GM21737 (cell line): ENCODE data around the gene ARHGEF7.

ENCODE experiments used
- ATAC-seq: cut with Tn5 transposase; IDR thresholded peaks from one replicate; pipeline ENCODE4 v1.9.1; 2021; ENCODE audit warnings: mild to moderate bottlenecking, moderate library complexity; ENCODE audit not compliant: unreplicated experiment

The ARHGEF7 gene

DNA sequence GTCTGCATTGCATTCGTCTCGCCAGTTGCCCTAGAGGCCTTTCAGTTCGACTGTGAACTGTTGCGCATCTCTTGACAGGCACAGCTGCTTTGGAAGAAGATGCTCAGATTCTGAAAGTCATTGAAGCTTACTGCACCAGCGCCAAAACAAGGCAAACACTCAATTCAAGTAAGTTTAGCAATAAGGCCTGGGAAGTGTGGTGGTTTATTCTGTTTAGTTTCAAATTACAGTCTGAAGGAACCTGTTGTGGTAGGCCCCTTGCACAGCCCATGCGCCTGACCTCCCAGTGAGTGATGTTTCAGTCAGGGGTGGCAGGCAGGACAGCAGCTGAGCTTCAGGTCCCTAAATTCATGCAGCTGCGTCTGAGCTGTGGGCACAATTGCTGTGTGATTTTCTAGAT is 173.2 kb downstream of the ARHGEF7 start:
- no peak for ATAC-seq

GRCh38 chr13:111289251-111289650 is 174.1 kb downstream of the ARHGEF7 start:
- ATAC-seq = no peak

DNA sequence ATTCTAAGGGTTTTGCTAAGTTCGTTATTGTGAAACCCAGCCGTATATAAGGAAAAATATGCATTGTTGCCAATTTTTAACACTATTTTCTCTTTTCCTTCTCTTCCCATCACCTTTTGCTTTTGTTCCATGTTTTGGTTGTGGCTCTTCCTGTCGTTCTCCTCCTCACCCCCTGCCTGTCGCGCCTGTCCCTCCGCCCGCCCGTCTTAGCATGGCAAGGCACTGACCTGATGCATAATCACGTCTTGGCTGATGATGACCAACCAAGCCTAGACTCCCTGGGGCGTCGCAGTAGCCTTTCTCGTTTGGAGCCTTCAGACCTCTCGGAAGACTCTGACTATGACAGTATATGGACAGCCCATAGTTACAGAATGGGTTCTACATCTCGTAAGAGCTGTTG is 176.8 kb downstream of the ARHGEF7 start:
- ATAC-seq = no peak

GRCh38 chr13:111292710-111293485 is 177.8 kb downstream of the ARHGEF7 start:
- no peak for ATAC-seq

DNA sequence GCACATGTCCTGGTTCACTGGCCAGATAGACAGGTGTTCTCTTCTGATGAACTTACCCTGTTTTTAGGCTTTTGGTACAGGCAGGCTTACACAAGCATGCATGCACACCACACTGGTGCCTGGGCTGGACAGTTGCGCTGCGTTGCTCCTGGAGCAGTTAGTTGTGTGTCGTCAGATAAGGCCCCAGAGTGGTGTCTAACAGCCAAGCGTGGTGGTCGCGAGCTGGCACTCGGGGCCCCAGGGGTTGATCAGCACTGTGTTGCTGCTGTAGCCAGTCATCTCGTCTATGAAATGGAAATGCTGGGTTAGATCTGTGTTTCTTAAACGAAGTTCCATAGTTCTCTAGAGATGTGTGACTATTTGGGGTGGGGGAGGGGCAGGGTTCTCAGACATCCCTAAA is 180.8 kb downstream of the ARHGEF7 start:
- no peak for ATAC-seq

GRCh38 chr13:111296417-111296816 is 181.3 kb downstream of the ARHGEF7 start:
- ATAC-seq = no peak

DNA sequence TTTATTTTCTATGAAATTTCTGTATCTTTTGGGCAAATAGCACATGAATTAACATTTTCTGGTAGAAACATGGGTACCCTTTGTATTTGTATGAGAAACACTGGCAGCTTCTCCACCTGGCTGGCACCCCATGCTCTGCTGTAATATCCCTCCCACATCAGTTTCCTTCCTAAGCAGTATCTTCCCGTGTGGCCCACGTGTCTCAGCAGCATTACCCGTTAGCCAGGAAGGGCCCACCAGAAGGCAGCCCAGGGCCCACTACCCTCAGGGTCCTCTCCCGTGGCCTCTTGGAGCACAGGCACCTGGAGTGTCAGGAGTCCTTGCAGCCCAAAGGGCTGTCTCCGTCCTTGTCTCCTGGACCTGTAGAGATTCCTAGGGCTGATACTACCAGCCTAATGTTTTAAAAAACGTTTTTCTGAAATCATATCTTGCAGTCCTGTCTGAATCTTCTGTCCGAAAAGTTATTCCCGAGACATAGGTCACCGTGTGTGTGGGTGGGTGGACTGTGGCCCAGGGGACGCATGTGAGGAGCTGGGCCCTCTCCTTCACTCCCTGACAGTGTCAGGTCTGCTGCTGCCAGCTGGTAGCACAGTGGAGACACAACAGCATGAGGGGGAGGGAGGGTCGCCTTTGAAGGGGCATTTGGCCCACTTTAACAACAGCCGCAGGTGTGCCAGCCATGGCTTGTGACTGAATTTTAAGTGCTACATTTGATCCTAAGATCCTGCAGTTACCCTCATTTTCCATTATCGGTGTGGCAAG is 183.3 kb downstream of the ARHGEF7 start:
- ATAC-seq = no peak

DNA sequence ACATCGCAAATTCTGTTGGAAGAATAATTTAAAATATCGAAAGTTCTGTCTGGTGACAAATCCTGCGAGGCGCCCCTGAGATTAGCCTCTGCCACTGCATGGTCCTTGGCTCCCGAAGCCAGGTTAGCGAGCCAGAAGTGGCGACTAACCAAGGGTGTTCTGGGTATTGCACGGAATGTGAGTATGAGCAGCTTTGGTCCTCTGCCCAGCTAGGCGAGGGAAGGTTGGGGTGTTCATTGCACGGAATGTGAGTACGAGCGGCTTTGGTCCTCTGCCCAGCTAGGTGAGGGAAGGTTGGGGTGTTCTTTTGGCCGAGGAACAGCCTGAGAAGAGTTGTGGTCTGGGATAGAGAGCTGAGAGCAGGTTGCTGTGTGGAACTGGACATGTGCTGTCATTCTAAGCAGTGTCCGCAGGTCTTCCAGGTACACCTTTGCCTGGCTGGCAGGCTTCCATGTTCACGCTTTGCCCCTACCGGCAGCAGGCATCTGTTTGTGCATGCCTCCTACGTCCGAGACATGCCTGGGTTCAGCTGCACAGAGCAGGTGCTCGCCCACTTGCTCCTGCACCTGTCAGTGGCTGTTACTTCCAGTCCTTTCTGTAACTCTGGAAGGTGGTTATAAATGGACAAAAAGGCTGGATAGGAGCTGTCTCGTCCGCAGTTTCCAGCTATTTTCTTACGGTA is 187.1 kb downstream of the ARHGEF7 start:
- no peak for ATAC-seq

DNA sequence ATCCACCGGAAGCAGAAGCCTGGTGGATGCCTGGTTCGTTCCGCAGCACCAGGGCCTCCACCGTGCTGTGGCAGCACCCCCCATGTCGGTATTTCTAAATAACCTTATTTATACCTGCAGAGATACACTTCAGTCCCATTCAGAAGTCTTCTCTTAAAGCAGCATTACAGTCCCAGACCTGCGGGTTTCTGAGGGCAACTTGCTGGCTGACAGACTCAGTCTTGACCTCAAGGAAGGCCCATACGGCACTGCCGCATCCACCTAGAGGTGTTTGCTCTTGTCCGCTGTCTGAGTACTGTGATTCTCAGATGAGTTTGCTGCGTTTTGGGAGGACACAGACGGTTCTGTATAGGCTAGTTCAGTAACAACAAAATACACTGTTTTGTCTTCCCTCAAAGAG is 188.4 kb downstream of the ARHGEF7 start:
- peak; percentile 13 for ATAC-seq

GRCh38 chr13:111304041-111304544 is 189.0 kb downstream of the ARHGEF7 start:
- ATAC-seq = peak; percentile 93

DNA sequence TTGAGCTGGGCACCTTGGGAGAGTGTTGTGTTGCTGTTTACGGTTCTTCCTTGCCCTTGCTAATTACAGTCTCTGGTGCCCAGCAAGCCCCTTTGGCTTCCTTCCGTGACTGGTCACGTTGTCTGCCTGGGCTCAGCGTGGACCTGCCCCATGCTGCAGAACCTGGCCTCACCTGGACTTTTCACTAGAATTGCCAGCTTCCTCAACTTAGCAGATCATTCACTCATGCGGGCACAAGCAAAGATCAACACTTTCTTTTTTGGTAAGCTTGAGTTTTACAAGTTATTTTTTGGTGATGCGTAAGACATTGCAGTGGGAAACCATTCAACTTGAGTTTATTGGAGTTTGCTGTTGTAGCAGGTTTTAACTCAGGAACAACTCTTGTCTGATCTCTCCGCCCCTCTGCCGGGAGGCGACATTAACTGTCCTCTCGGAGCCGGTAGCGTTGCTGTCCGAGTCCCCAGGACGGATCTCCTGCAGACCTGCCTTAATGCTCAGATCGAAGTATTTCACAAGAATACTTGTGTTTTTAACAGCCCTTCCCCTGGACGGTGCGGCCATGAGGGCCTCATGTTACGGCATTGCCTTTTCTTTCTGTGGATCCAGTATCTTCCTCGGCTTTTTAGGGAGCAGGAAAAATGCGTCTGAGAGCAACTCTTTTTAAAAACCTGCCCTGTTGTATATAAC is 189.6 kb downstream of the ARHGEF7 start:
- peak; percentile 32 for ATAC-seq

- ATAC-seq = no peak
Measured at GRCh38 chr13:111312944-111313590, 198.0 kb downstream of the ARHGEF7 start.

DNA sequence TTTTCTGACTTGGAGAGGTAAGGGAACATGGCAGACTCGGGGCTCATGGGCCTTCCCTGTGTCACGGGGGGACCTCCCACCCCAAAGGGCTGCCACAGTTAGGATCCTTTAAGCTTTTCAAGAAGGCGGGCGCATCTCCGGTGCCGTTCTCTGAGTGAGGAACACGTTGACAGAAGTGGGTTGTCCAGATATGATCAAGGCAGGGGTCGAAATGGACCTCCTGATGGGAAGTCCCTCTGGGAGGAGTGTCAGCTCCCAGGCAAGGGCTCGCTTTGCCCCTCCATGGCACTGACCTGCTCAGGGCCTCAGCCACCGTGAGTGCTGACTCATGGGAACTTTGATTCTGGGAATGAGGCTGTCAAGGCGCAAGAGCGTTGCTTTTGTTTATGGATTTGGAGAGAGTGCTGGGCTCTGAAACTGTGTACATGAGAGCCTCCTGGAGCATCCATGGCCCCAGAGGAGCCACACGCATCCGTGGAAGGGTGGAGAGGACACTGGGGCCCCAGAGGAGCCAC is 198.9 kb downstream of the ARHGEF7 start:
- no peak for ATAC-seq

DNA sequence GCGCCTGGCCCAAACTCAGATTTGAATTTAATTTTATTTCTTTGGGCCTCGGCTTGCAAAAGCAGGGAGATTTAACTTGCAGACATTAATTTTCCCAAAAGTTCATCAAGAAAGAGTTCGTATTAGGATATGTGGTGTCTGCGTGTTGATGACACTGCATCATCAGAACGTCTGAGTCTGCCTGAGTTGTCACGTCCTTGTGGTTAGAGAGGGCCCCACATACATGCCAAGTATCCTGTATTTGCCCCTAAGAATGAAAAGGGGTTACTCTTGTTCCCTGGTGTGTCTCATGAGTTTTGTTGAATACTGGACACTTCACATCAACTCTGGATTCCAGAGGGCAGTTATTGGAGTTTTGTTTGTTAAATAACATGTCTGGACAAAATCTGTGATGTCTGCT is 199.7 kb downstream of the ARHGEF7 start:
- ATAC-seq = no peak

DNA sequence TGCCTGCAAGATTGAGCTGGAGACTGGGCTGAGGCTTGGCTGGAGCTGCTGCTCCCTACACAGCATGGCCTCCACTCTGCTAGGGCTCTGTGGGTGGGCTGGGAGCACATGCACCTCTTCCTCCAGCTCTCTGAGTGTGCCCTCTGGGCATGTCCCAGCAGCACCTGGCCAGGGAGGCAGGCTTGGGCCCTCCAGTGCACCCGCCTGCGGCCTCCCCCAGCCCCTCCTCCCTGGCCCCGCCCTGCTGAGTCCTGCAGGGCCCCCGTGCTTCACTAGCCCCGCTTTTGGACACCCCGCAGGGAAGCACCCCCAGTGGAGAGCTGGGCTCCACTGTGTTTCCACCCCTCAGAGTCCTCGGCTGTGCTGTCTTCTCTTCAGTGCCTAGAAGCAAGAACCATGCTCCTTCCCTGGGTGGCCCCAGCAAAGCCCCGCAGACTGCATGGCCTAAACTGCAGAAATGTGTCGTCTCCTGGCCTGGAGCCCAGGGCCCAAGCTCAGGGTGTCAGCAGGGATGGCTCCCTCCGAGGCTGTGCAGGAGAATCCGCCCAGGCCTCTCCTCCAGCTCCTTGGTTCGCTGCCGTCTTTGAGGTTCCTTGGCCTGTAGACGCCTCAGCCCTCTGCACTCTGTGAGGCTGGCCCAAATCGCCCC is 200.4 kb downstream of the ARHGEF7 start:
- no peak for ATAC-seq

GRCh38 chr13:111316161-111316730 is 201.1 kb downstream of the ARHGEF7 start:
- ATAC-seq = no peak

- ATAC-seq = no peak
Measured at GRCh38 chr13:111317042-111317550, 202.0 kb downstream of the ARHGEF7 start.

GRCh38 chr13:111317571-111318345 is 202.6 kb downstream of the ARHGEF7 start:
- no peak for ATAC-seq
